ENCODE results near the gene CCND1.

Gene CCND1

DNA sequence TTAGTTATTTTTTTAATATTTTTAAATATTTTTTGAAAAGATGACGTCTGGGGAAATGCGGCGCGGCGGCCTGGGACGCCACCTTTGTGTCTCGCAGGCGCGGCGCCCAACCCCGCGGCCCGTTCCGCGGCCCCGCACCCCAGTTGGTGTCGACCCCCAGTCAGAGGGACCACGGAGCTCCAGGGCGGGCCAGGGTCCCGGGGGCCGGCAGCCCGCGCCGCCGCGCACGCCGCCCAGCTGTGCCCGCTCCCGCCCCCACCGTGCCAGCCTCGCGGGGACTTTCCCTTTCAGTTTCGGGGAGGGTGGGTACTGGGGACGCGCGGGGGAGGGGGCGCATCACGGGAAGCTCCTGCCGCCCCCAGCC lies 1.6 kb downstream of the CCND1 start:
- peak; percentile 54 for DNase-seq

DNA sequence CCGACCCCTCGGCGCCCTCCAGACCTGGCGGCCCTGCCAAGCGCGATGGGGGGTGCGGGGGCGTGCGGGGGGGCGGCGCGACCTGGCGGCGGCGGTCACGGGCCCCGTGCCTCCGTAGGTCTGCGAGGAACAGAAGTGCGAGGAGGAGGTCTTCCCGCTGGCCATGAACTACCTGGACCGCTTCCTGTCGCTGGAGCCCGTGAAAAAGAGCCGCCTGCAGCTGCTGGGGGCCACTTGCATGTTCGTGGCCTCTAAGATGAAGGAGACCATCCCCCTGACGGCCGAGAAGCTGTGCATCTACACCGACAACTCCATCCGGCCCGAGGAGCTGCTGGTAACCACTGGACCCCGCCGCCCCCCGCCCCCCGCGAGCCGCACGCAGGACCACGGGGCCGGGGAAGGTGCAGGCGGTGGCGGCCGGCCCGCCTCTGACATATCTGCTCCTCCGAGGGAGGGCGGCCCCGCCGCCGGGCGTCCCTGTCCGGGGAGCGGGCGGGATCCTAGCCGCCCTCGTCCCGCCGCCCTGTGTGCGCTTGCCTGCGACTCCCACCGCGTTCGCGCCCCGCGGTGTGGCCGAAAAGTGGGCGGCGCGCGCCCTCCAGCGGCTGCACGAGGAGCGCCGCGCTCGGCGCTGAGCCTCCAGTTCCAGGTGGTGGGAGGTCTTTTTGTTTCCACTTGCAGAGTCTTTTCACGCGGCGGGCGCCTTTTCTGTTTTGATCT lies 2.1 kb downstream of the CCND1 start:
- peak; percentile 90 for DNase-seq

GRCh38 chr11:69643646-69644045 lies 2.7 kb downstream of the CCND1 start:
- DNase-seq = no peak

- peak; percentile 56 for DNase-seq
Observed at GRCh38 chr11:69644071-69644961, 3.4 kb downstream of the CCND1 start.

GRCh38 chr11:69644962-69645675 lies 4.2 kb downstream of the CCND1 start:
- DNase-seq = no peak

GRCh38 chr11:69645801-69646492 lies 5.0 kb downstream of the CCND1 start:
- no peak for DNase-seq

DNA sequence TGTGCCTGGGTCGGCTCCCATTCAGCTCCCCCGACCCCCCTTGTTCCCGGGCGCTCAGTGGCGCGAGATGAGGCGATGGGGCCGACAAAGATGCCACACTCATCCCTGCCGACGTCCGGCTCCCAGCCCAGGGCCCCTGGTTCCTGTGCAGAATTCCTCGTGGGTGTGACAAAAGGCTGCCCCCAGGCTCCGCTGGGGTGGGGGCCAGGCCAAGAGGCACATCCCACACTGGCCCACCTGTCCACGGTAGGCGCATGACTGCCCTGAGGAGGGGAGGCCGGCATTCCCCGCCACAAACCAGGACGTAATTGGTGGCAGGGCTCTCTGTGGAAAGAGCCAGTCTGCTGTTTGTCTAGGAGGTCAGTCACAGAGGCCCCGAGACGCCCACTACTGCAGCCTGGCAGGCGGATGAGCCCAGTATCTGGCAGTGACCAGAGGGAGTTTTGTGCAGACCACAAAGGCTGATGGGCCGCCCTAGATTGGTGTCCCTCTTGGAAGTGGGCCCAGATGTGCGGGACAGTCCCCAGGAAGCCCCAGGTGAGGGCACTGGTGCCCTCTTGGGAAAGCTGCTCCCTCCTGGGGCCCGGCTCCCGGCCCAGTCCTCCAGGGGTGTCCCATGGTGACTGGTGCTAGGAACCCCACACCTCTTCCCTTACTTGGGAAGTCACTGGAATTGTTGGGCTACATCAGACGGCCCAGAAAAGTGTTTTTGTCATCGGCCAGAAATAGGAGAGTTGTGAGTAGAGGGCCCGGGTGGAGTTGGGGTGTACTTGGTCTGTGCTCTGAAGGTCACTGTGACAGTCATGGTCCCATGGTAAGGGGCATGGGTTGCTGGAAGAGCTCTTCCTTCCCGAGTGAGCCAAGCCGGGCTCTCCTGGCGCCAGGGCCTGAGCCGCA lies 5.8 kb downstream of the CCND1 start:
- DNase-seq = no peak

- DNase-seq = no peak
Observed at GRCh38 chr11:69647390-69647748, 6.4 kb downstream of the CCND1 start.

- no peak for DNase-seq
Observed at GRCh38 chr11:69647761-69648497, 7.0 kb downstream of the CCND1 start.

- no peak for DNase-seq
Observed at GRCh38 chr11:69648679-69649575, 8.0 kb downstream of the CCND1 start.

- DNase-seq = no peak
Observed at GRCh38 chr11:69649576-69649900, 8.6 kb downstream of the CCND1 start.

DNA sequence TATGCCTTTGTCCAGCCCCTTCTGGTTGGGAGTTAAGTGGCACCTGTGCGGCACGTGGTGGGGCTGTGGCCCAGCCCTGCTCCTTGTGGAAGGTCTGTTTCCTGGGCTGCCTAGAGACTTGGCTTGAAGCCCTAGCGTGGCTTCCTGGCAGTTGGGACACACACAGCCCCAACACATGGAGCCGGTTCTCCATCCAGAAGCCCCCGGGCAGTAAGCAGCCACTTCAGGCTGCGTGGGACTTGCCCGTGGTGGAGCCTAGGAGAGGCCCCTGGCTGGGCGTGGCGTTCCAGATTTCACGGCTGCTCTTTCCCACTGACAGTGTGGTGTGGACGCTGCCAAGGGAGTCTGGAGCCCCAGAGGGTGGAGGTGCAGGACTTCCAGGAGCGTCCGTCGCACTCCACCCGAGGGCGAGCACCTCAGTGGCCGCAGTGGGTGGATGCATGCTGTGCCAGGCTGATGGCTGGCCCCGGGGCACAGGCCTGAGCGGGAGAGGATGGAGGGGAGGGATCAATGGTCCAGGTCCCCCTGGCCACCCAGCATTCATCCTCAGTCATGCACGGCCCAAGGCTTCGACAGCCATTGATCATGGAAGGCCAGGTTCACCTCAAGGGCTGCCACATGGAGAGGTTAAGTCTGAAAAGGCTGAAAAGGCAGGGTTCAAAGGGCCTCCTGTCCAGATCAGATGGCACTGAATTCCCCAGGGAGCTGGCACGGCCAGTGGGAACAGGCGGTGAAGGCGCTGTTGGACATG lies 9.3 kb downstream of the CCND1 start:
- no peak for DNase-seq

- no peak for DNase-seq
Observed at GRCh38 chr11:69650832-69651344, 9.9 kb downstream of the CCND1 start.

GRCh38 chr11:69651834-69652620 lies 11.1 kb downstream of the CCND1 start:
- no peak for DNase-seq

- DNase-seq = no peak
Observed at GRCh38 chr11:69652999-69653398, 12.0 kb downstream of the CCND1 start.

GRCh38 chr11:69653406-69653960 lies 12.5 kb downstream of the CCND1 start:
- DNase-seq = no peak

GRCh38 chr11:69654001-69654659 lies 13.2 kb downstream of the CCND1 start:
- DNase-seq = no peak
